PC-9 (cell line): ENCODE measurements around the gene FAM168A. TPM values are rescaled to one million over a fixed set of nuclear protein-coding genes. Genes with fewer than 3 reads are reported as not detected.

Experiments
- BruUV-seq: library from RNA; stranded (reverse); fragments of 400-500 nt; replicated peaks from 2 replicates; lab custom pipeline; 2021; lab: Mats Ljungman, UMichigan
- CTCF ChIA-PET: fragments of 300-600 bp; sonication (Branson Sonifier 250); formaldehyde crosslinking; loops from one replicate; lab custom pipeline; 2022; ENCODE audit warnings: antibody characterized with exemption; lab: Charles Lee
- POLR2A ChIA-PET: fragments of 300-600 bp; sonication (Branson Sonifier 250); formaldehyde crosslinking; loops from one replicate; lab custom pipeline; 2022; ENCODE audit warnings: antibody characterized with exemption; ENCODE audit not compliant: unreplicated experiment; lab: Charles Lee
- DNase-seq, 2 experiments: peaks; one replicate each; pipeline versions ENCODE4 v3.0.0 to v3.0.0-alpha.2; 2015 to 2022; ENCODE audit warnings: mixed read lengths in 1 of 2
- H2AFZ ChIP-seq: fragments of 200-600 bp; sonication (generic); 2 replicates; pipeline ENCODE4 v1.8.1; 2017; ENCODE audit warnings: antibody characterized with exemption
- H3F3A ChIP-seq: fragments of 200-600 bp; sonication (generic); 2 replicates; pipeline ENCODE4 v1.8.1; 2017; ENCODE audit warnings: antibody characterized with exemption, mild to moderate bottlenecking, low read depth; ENCODE audit not compliant: insufficient read depth
- H3K27ac ChIP-seq: fragments of 200-600 bp; sonication (generic); 2 replicates; pipeline ENCODE4 v1.6.1; 2016; ENCODE audit warnings: mixed run types
- H3K27me3 ChIP-seq: fragments of 200-600 bp; sonication (generic); 2 replicates; pipeline ENCODE4 v1.6.1; 2016; ENCODE audit warnings: low read depth, mixed run types; ENCODE audit not compliant: insufficient read depth
- H3K36me3 ChIP-seq: fragments of 200-600 bp; sonication (generic); 2 replicates; pipeline ENCODE4 v1.6.1; 2016; ENCODE audit warnings: low read depth, mixed run types
- H3K4me1 ChIP-seq: fragments of 200-600 bp; sonication (generic); replicated peaks from 2 replicates; pipeline ENCODE4 v1.6.1; 2016; ENCODE audit warnings: mixed run types; ENCODE audit not compliant: insufficient read depth
- H3K4me2 ChIP-seq: fragments of 200-600 bp; sonication (generic); 2 replicates; pipeline ENCODE4 v1.6.1; 2017; ENCODE audit warnings: mixed run types
- H3K4me3 ChIP-seq: fragments of 200-600 bp; sonication (generic); 2 replicates; pipeline ENCODE4 v1.6.1; 2016; ENCODE audit warnings: mixed run types
- H3K79me2 ChIP-seq: fragments of 200-600 bp; sonication (generic); 2 replicates; pipeline ENCODE4 v1.6.1; 2017; ENCODE audit warnings: low read depth, mixed run types
- H3K9me2 ChIP-seq: fragments of 200-600 bp; sonication (generic); 2 replicates; pipeline ENCODE4 v1.8.1; 2017; ENCODE audit warnings: mild to moderate bottlenecking; ENCODE audit not compliant: insufficient read depth
- H3K9me3 ChIP-seq: fragments of 200-600 bp; sonication (generic); 2 replicates; pipeline ENCODE4 v1.8.1; 2016; ENCODE audit warnings: low read depth; ENCODE audit not compliant: insufficient read depth
- H4K20me1 ChIP-seq: fragments of 200-600 bp; sonication (generic); 2 replicates; pipeline ENCODE4 v1.8.1; 2017; ENCODE audit not compliant: insufficient read depth
- EZH2 ChIP-seq: fragments of 200-600 bp; sonication (generic); IDR thresholded peaks from 2 replicates; pipeline ENCODE4 v1.8.0; 2017; ENCODE audit warnings: antibody characterized with exemption, low read depth
- intact Hi-C: fragments of 100-400 bp; cut with micrococcal nuclease; formaldehyde crosslinking; loops from one replicate; pipeline ENCODE4 v1.10.0; 2022; ENCODE audit not compliant: unreplicated experiment
- total RNA-seq: library from RNA; stranded (reverse); gene quantifications from 2 replicates; pipeline ENCODE4 v1.2.3, GENCODE V29; 2021
- TF ChIP-seq, protein P1 (sequence below): fragments of 200-600 bp; sonication (generic); conservative IDR thresholded peaks from 2 replicates; pipeline ENCODE4 v1.6.1; 2017; ENCODE audit warnings: mixed run types, antibody characterized with exemption, mild to moderate bottlenecking, moderate library complexity

The FAM168A gene
- total RNA-seq, 1 experiment from 2014 or later, result 51.2 TPM

DNA sequence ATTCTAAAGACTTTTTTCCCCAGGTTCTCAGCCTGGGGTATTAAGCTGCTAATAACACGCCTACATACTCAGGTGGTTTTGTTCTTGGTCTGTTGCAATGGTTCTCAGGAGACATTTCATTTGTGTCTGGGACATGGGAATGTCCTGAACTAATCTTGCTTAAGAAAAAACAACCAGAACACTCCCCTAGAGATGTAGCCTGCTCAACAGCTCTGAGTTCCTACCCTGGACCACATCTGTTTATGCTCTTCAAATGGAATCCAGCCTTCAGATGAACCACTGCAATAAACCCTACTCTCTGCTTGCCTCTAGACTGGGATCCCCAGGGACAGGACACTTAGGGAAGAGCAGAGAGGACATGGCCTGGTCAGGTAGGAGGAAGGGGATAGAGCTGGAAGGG is 191.8 kb downstream of the FAM168A start:
- Histone ChIP-seq H3K9me2 (no peaks in the 10 kb centered on the region), H3K27ac (no peak overlapping the region), H3K79me2 (no peaks in the 10 kb centered on the region), H3K36me3 (no peaks in the 10 kb centered on the region), H3K9me3 (no peaks in the 10 kb centered on the region), H3K4me2 (no peak overlapping the region), H3F3A (no peaks in the 10 kb centered on the region), H3K27me3 (no peaks in the 10 kb centered on the region), H2AFZ (no peak overlapping the region), H4K20me1 (no peaks in the 10 kb centered on the region), H3K4me1 (no peaks in the 10 kb centered on the region), H3K4me3 (no peak overlapping the region)
- BruUV-seq, result no TSS peak
- intact Hi-C loops, result no loop called here
- TF ChIP-seq, protein P1, sequence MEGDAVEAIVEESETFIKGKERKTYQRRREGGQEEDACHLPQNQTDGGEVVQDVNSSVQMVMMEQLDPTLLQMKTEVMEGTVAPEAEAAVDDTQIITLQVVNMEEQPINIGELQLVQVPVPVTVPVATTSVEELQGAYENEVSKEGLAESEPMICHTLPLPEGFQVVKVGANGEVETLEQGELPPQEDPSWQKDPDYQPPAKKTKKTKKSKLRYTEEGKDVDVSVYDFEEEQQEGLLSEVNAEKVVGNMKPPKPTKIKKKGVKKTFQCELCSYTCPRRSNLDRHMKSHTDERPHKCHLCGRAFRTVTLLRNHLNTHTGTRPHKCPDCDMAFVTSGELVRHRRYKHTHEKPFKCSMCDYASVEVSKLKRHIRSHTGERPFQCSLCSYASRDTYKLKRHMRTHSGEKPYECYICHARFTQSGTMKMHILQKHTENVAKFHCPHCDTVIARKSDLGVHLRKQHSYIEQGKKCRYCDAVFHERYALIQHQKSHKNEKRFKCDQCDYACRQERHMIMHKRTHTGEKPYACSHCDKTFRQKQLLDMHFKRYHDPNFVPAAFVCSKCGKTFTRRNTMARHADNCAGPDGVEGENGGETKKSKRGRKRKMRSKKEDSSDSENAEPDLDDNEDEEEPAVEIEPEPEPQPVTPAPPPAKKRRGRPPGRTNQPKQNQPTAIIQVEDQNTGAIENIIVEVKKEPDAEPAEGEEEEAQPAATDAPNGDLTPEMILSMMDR, result no peak
- no peak for TF ChIP-seq EZH2
- POLR2A ChIA-PET, result interaction anchor here (0.6 kb wide), 1 partner anchor 149 kb away, joined by 4 read pairs; no protein-coding TSS in a partner anchor
- CTCF ChIA-PET, result no interaction called here
- no peak for DNase-seq

DNA sequence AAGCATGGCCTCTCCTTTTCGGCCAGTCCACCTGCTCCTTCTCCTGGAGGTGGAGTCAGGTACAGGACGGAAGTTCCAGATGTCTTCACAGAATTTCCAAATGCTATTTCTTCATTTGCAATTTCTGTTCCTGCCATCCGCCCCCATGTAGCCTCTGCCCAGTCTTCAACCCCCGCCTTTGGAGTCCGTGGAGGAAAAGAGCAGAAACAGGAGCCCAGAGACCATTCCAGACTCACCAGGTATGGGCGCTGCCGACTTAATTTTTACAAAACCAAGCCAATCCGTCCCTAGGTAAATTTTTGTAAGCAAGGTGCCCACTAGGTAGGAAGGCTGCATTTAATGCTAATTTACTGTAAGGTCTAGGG is 192.8 kb downstream of the FAM168A start:
- H3F3A ChIP-seq, result no peaks in the 10 kb centered on the region
- H3K36me3 ChIP-seq, result no peaks in the 10 kb centered on the region
- DNase-seq, result no peak
- H3K27ac ChIP-seq, result no peak overlapping the region
- TF ChIP-seq, protein P1, result no peak
- TF ChIP-seq EZH2, result no peak
- ChIA-PET CTCF (no interaction called here), POLR2A (no interaction called here)
- no TSS peak for BruUV-seq
- intact Hi-C loops, result no loop called here
- no peaks in the 10 kb centered on the region for H3K9me3 ChIP-seq
- no peaks in the 10 kb centered on the region for H3K4me1 ChIP-seq
- H3K79me2 ChIP-seq, result no peaks in the 10 kb centered on the region
- H4K20me1 ChIP-seq, result no peaks in the 10 kb centered on the region
- H3K4me3 ChIP-seq, result no peak overlapping the region
- H3K4me2 ChIP-seq, result no peak overlapping the region
- H3K27me3 ChIP-seq, result no peaks in the 10 kb centered on the region
- no peaks in the 10 kb centered on the region for H3K9me2 ChIP-seq
- H2AFZ ChIP-seq, result no peak overlapping the region

DNA sequence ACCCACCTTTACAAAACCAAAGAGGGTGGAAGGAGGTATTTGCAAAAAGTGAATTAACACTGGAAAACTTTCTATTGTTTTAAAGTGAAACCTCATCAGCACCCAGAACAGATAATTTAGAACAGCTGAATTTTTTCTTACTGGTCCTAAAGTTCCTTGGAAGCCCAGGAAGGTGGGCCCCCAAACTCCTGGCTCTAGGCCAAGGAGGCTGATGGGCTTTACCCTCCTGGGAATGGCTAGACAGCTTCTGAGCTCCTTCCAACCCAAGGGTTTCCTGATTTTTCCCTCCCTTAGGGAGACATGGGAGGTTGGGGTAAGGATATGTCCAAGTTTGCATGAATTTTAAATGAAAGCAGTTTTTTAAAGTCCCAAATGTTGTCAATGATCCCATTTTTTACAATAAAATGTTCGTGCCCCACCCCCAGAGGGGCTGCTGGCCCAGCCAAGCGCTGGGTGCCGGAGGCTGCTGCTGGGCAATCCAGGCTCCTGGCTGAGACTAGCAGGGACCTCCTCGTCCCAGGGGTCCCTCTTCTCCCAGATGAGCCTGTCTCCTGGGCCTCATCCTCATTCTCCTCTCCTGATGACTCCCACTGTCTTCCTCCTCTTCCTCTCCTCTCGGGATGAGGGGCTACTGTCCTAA is 193.3 kb downstream of the FAM168A start:
- ChIA-PET POLR2A (no interaction called here), CTCF (no interaction called here)
- no peak for DNase-seq
- H3K4me2 ChIP-seq, result no peak overlapping the region
- H3K4me3 ChIP-seq, result no peak overlapping the region
- TF ChIP-seq, protein P1, result no peak
- TF ChIP-seq EZH2, result no peak
- H4K20me1 ChIP-seq, result no peaks in the 10 kb centered on the region
- no peaks in the 10 kb centered on the region for H3F3A ChIP-seq
- H3K9me2 ChIP-seq, result no peaks in the 10 kb centered on the region
- intact Hi-C loops, result loop anchor here (1.0 kb wide), 1 partner anchor 257 kb away; no protein-coding TSS in a partner anchor
- no peak overlapping the region for H2AFZ ChIP-seq
- H3K79me2 ChIP-seq, result no peaks in the 10 kb centered on the region
- H3K27me3 ChIP-seq, result no peaks in the 10 kb centered on the region
- no peaks in the 10 kb centered on the region for H3K4me1 ChIP-seq
- H3K9me3 ChIP-seq, result no peaks in the 10 kb centered on the region
- BruUV-seq, result no TSS peak
- no peaks in the 10 kb centered on the region for H3K36me3 ChIP-seq
- no peak overlapping the region for H3K27ac ChIP-seq
